ENCODE data around the gene MOB1B.

MOB1B gene

DNA sequence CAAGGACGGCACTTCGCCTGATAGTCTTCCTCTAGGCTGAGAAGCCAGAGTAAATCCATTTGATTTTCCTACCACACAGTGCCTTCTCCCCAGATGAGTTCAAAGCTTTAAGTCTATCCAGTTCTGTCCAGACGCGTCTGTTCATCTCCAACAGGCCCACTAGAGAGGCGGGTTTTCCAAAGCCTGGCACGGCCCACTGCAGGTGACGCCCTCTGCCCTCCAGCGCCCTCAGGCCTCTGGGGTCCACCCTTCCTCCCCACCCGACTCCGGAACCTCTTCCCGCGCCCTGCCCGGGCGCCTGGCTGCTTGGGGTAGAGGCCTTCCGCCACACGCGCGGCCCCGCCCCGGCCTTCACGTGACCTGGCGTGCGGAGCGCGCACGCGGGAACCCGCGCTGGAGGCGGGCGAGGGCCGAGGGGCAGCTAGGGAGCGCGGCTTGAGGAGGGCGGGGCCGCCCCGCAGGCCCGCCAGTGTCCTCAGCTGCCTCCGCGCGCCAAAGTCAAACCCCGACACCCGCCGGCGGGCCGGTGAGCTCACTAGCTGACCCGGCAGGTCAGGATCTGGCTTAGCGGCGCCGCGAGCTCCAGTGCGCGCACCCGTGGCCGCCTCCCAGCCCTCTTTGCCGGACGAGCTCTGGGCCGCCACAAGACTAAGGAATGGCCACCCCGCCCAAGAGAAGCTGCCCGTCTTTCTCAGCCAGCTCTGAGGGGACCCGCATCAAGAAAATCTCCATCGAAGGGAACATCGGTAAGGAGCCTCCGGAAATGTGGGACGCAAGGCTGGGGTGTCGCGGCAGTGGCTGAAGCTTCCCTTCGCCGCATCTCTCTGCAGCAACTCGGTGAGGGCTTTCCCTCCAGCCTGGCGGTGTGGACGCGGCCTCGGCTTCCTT lies 91.3 kb downstream of the MOB1B start, which contains the start of gene DCK:
DCK (plus strand) TSS at position 469 of the 888 bp plus-strand sequence; CDS start at position 656, 187 bp downstream.
- Histone ChIP-seq H3F3A (ENCODE audit: insufficient read depth) (peaks cover 37% of the 10 kb centered on the region), H3K4me3 (ENCODE audit: insufficient read depth, low read length, poor library complexity, severe bottlenecking) (peak within 1 kb of the TSS; percentile 91), H3K27me3 (ENCODE audit: low read length) (no peaks in the 10 kb centered on the region), H3K9me3 (ENCODE audit: insufficient read depth, low read length) (no peaks in the 10 kb centered on the region), H3K36me3 (ENCODE audit: low read length) (peaks cover 10% of the 10 kb centered on the region), H3K27ac (ENCODE audit: low read depth, low read length) (peak within 1 kb of the TSS; percentile 94), H3K9ac (ENCODE audit: low read length) (peak within 1 kb of the TSS; percentile 86), H2AFZ (ENCODE audit: low read depth, low read length, severe bottlenecking) (peak within 1 kb of the TSS; percentile 66), H3K79me2 (ENCODE audit: insufficient read depth, low read length) (peaks cover 49% of the 10 kb centered on the region), H3K9me2 (replicated peaks; ENCODE audit: insufficient read depth, low read length) (no peaks in the 10 kb centered on the region), H3K4me2 (ENCODE audit: low read depth, low read length, poor library complexity, severe bottlenecking) (peak within 1 kb of the TSS; percentile 94), H4K20me1 (ENCODE audit: low read depth, low read length) (no peaks in the 10 kb centered on the region)
- no peak for TF ChIP-seq CTCF (IDR thresholded peaks at IDR 0.05; ENCODE audit: insufficient read depth, low read length, poor library complexity, severe bottlenecking)

DNA sequence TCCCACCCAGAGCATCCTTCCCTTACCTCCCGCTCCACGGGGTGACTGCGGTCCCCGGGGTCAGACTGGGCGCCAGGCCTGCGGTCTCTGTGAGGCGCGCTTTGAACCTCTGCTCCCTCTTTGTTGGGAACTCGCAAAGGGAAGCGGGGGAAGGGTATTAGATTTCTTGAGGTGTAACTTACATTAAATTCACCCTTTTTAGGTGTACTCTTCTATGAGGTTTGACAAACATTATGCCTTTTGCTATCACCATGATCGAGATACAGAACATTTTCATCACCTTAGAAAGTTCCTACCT lies 91.8 kb downstream of the MOB1B start:
- H3K4me2 ChIP-seq (ENCODE audit: low read depth, low read length, poor library complexity, severe bottlenecking): peak overlapping the region; percentile 94
- peak overlapping the region; percentile 91 for H3K4me3 ChIP-seq (ENCODE audit: insufficient read depth, low read length, poor library complexity, severe bottlenecking)
- H3K9me3 ChIP-seq (ENCODE audit: insufficient read depth, low read length): no peaks in the 10 kb centered on the region
- H4K20me1 ChIP-seq (ENCODE audit: low read depth, low read length): no peaks in the 10 kb centered on the region
- peaks cover 37% of the 10 kb centered on the region for H3F3A ChIP-seq (ENCODE audit: insufficient read depth)
- H3K27me3 ChIP-seq (ENCODE audit: low read length): no peaks in the 10 kb centered on the region
- H3K27ac ChIP-seq (ENCODE audit: low read depth, low read length): peak overlapping the region; percentile 94
- H3K36me3 ChIP-seq (ENCODE audit: low read length): peaks cover 16% of the 10 kb centered on the region
- peak overlapping the region; percentile 86 for H3K9ac ChIP-seq (ENCODE audit: low read length)
- H3K9me2 ChIP-seq (replicated peaks; ENCODE audit: insufficient read depth, low read length): no peaks in the 10 kb centered on the region
- no peak overlapping the region for H2AFZ ChIP-seq (ENCODE audit: low read depth, low read length, severe bottlenecking)
- peaks cover 55% of the 10 kb centered on the region for H3K79me2 ChIP-seq (ENCODE audit: insufficient read depth, low read length)
- TF ChIP-seq CTCF (IDR thresholded peaks at IDR 0.05; ENCODE audit: insufficient read depth, low read length, poor library complexity, severe bottlenecking) (no peak), EZH2phosphoT487 (conservative IDR thresholded peaks at IDR 0.05; ENCODE audit: low read length) (no peak)

DNA sequence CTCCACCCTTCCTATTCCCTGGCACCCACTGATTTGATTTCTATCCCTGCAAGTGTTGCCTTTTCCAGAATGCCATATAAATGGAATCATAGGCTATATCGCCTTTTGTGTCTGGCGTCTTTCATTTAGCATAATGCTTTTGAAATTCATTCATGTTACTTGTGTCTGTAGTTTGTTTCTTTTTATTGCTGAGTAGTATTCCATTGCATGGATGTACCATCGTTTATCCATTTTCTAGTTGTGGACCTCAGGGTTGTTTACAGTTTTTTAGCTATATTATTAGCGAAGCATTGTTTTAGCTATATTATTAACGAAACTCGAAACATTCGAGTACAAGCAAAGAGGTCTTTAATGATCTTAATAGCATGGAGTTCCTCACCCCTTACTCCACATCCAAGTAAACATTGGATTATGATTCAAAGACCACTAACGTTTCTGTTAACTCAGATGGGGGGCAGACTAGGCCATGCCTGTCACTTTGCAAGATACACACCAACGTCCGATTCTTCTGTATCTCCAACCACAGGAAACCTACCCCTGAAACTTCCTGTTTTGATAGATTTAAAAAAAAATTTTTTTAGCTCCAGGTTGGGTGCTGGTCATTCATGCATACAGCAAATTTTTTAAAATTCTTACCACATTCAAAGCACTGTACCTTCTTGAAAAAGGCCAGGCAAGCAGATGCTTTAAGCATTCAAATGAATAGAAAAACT lies 92.4 kb downstream of the MOB1B start:
- H2AFZ ChIP-seq (ENCODE audit: low read depth, low read length, severe bottlenecking): no peak overlapping the region

More for the DNA sequence above, 92.4 kb downstream of the MOB1B start:
- Histone ChIP-seq H3K9ac (ENCODE audit: low read length) (peak overlapping the region; percentile 86), H3F3A (ENCODE audit: insufficient read depth) (peaks cover 37% of the 10 kb centered on the region), H3K27ac (ENCODE audit: low read depth, low read length) (peak overlapping the region; percentile 94), H3K79me2 (ENCODE audit: insufficient read depth, low read length) (peaks cover 58% of the 10 kb centered on the region), H4K20me1 (ENCODE audit: low read depth, low read length) (no peaks in the 10 kb centered on the region), H3K36me3 (ENCODE audit: low read length) (peaks cover 18% of the 10 kb centered on the region), H3K27me3 (ENCODE audit: low read length) (no peaks in the 10 kb centered on the region), H3K4me2 (ENCODE audit: low read depth, low read length, poor library complexity, severe bottlenecking) (peak overlapping the region; percentile 94), H3K9me2 (replicated peaks; ENCODE audit: insufficient read depth, low read length) (no peaks in the 10 kb centered on the region), H3K4me3 (ENCODE audit: insufficient read depth, low read length, poor library complexity, severe bottlenecking) (peak overlapping the region; percentile 91), H3K9me3 (ENCODE audit: insufficient read depth, low read length) (no peaks in the 10 kb centered on the region)
- TF ChIP-seq EZH2phosphoT487 (conservative IDR thresholded peaks at IDR 0.05; ENCODE audit: low read length) (no peak), CTCF (IDR thresholded peaks at IDR 0.05; ENCODE audit: insufficient read depth, low read length, poor library complexity, severe bottlenecking) (no peak)

Data from SU-DHL-6 (cell line).